8988T (cell line): ENCODE data around the gene RNF220.
"Not testable (repeated sequence)": the region's sequence is repeated elsewhere in the genome, so short reads cannot be mapped to it uniquely, and the experiment has no call there.

Experiments
- DNase-seq: peaks from one replicate; pipeline ENCODE4 v3.0.0; 2011

The RNF220 gene

DNA sequence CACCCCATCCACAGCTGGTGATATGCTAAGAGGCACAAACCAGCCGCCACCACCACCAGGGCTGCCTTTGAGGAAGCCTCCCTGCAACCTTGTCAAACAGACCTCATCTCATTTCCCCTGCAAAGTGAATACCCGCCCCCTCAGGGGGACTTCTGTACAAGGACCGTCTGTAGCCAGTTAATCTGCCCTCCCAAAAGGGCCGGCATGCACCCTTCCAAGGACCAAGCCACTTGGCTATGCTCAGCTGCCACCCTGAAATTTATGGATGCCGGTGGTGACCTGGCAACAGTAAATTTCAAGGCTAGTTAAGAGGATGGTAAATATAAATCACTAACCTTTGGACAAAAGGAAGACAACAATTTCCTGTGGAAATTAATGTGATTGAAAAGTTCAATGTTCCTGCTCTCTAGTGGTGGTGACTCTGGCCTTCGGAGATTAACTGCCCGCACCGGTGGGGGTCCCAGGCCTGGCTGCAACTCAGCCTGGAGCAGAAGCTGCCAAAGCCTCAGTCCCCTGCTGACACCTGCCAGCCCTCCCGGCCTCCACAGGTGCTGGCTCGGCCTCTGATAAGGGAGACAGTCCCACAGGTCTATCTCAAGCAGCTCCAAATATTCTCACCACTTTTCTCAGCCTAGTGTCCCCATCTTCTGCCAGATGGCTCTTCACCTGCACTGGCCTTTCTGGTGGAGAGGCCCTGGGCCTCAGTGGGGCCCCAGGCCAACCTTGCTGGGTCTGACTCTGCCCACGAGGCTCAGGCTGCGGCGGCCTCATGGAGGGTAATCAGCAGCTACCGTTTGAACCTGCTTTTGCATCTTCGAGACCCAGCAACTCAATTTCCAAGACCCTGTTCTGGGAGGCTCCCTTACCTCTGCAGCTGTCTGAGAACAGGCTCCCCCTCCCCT lies 257.0 kb downstream of the RNF220 start:
- DNase-seq: no peak

DNA sequence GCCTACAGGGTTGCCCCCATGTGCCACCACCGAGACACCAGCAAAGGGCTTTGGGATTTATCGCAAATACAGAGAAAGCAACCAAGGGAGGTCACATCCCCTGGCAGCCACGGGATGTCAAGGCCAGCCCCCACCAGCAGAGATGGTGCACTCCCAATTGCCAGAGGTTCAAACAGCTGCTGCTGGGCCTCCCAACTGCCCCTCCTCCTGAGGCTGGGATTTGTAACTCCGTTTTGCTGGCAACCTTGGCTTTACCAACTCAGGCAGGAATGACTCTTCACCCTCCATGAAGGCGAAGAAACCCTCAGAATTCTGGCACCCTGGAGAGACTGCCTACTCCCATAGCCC lies 257.6 kb downstream of the RNF220 start:
- DNase-seq: no peak

DNA sequence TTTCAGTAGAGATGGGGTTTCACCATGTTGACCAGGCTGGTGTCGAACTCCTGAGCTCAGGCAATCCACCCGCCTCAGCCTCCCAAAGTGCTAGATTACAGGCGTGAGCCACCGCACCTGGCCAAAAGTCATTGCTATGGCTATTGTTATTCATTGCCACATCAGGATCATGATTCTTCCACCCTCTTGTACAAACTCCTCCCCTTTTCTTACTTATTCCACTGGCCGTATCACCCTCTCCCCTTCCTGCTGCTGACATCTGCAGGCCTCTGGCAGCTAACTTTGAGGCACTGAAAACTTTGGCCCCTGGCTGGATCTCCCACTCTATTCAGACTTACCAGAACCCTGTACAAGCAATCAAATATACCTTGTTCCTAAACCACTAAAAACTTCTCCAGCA lies 258.4 kb downstream of the RNF220 start:
- DNase-seq: no peak

DNA sequence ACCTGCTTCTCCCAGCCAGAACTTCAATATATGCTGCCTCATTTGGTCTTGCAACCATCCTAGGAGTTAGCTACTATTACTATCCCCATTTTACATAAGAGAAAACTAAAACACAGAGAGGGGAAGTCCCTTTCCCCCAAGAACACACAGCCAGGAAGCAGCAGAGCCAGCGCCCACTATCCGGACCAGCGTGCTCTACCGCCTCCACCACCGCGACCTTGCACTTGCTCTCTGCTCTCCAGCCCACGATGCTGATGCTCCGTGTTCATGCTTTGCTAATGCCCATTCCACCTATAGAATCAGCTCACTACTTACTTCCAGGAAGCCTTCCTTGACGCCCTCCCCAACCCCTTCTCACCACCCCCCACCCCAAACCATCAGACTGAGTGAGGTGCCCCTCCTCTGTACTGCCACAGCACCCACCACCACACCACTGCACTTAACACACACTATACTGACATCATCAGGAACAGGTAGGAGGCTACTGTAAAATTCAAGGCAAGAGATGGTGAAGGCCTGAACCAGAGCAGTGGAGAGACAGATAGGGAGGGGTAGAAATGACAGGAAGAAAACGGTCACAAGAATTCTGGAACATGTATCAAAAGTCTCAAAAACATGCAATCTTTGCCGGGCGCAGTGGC lies 259.8 kb downstream of the RNF220 start:
- no peak for DNase-seq

DNA sequence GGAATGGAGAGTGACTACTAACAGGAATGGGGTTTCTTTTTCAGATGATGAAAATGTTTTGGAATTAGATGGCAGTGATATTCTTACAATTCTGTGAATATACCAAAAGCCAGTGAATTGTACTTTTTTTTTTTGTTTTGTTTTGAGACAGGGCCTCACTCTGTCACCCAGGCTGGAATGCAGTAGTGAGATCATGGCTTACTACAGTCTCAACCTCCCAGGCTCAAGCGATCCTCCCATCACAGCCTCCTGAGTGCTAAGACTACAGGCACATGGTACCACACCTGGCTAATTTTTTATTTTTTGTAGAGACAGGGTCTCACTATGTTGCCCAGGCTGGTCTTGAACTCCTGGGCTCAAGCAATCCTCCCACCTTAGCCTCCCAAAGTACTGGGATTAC lies 261.7 kb downstream of the RNF220 start:
- DNase-seq: not testable (repeated sequence)

DNA sequence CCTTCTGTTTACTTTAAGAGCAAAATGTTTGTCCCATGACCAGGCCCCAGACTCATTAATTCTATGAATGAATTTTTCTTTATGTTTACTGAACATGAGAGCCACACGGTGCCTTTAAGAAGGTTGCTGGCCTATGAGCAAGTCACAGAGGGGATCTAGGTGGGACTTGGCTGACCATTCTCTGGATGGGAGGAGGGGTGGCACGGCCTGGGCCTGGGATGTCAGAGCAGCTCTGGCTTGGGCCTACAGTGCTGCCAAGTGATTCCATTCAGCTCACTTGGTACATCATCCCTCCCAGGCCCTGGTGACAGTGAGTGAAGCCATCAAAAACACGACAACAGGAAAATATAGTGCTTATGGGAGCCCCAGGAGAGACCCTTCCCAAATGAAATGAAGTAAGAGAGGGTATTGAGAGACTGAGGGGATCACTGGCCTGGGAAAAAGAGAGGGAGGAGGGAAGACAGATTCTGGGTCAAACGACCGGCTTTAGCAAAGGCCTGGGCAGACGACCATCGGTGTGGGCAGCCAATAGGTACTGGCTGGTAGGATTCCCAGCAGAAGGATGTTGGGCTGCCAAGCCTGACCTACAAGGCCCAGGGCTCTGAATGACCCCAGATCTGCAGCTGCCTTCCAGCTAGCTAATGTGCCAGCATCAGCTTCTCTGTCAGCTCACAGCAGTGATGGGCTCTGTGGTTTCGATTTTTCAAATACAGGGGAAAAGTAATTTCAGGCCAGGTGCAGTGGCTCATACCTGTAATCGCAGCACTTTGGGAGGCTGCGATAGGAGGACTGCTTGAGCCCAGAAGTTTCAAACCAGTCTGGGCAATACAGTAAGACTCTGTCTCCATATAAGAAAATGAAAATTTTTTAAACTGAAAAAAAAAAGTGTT lies 265.9 kb downstream of the RNF220 start:
- no peak for DNase-seq

DNA sequence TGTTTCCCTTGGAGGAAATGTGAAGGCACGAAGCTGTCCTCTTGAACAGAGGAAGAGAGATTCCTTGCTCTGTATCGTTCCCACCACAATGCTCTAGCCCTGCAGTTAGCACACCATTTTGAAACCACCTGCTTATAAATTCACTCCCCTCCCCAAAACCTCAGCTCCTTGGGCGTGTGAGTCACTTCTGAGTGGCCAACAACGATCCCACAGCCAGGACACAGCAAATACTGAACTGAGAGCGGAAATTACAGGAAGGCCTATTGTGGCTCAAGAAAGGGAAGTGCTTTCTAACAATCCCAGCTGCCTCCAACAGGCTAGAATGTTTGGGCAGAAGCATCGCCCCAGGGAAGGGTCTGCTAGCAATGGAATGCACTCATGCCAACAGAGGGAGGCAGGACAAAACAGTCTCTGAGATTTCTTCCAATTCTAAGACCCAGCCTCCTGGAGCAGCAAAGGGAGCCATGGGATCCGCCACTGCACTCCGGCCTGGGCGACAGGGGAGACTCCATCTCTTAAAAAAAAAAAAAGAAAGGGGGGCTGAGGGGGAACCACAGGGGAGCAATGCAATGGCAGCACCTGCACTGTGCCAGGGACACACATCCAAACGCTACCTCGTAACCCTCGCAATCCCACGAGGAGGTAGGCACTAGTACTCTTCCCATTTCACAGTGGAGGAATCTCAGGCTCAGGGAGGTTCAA lies 267.4 kb downstream of the RNF220 start:
- no peak for DNase-seq

DNA sequence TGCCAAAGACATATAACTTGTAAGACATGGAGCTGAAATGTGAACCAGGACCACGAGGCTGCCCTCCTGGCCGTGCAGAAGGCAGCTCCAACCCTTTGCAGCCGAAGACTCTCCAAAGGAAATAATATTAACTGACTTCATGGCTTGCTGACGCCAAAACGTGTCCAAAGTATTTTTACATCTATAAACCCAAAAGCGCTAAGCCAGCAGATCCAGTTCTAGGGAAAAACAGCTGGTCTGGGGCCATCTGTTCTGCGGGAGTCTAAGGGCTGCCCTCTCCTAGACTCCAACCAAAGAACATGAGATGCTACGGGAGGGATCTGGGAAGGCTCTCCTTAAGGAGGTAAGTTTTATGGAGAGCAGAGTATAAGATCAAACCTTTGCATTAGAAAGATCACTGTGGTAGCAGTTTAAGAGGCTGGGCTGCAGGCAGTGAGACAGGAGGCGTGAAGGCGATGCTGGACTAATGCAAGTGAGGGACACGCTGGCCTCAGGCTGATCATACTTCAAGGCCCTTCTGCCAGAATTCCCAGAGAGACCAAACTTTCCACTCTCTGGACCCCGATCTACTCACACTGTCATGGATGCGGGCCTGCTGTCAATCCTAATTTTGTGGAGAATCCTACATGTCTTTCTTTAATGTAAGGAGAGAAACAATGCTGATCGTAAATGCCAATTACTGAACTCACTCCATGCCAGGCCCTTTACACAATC lies 268.1 kb downstream of the RNF220 start:
- no peak for DNase-seq

DNA sequence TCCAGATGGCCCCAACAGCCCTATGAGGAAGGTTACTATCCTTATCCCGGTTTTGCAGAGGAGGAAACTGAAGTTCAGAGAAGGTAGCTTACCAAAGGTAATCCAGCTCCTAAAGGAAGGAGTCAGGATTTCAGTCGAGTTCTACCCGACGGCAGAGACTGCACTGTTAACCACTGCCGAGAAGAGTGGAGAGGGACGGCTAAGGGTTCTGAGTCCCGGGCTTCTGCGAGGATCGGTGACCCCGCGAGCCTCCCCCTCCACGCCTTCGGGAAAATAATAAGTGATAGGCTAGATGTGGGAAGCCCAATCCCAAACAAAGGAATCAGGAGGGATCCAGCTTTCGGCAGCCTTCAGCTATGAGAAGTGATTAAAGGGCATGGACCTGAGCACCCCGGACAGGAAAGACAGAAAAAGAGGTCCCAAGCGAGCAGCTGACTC lies 268.6 kb downstream of the RNF220 start:
- DNase-seq: no peak

DNA sequence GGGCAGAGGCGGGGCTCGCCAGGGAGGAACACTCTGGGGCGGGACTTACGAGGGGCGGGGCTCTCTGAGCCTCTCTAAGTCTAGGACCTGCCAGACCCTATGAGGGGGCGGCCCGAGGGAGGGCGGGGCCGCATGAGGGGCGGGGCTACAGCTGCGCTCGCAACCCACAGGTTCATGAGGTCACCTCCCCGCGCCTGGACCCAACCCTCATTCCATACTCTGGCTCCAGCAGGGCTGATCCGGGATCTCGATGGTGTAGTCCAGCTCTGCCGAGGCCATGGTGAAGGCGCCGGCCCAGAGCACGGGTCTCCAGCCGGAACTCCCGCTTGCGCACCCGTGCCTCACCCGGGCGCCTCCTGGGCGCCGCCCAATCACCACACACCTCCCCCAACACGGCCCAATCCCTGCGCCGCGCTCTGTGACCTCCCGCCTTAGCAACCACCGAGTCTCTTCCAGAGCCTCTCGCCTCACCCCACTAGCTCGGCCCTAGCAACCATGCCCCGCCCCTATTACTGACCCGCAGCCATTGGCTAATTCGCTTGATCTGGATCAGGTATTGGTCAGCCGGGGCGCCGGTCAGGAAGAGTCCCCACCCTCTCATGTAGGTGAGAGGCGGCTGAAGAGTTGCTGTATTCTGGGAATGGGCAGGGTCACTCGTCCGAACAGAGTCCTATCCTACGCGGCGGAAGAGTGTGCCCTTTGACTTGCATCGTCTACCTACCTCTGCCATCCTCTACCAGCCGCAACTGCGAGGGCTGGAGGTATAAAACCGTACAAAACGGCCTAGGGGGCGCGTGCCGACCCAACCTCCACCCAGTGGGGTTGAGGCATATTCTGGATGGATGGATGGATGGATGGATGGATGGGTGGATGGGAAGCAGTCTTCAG lies 269.3 kb downstream of the RNF220 start, which contains the start of the genes ARMH1 and TMEM53:
TSS of gene ARMH1 (plus strand) at position 602 of the 888 bp plus-strand sequence. CDS start 14,984 bp downstream, outside the sequence.
TSS of gene TMEM53 (minus strand) at position 369 of the 888 bp plus-strand sequence. CDS start at position 279, 90 bp downstream.
- peak; percentile 67 for DNase-seq

DNA sequence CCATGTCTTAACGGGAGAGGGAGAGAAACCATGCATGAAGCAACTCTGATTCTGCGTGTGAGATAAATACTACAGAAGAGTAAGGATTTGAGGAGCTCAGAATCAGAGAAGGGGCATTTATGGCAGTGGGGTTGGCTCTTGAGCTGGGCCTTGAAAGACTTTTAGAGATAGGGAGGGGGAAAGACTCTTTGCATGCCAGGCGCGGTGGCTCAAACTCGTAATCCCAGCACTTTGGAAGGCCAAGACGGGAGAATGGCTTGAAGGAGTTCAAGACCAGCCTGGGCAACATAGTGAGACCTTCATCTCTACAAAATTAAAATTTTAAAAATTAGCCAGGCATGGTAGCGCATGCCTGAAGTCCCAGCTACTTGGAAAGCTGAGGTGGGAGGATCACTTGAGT lies 270.1 kb downstream of the RNF220 start:
- no peak for DNase-seq

DNA sequence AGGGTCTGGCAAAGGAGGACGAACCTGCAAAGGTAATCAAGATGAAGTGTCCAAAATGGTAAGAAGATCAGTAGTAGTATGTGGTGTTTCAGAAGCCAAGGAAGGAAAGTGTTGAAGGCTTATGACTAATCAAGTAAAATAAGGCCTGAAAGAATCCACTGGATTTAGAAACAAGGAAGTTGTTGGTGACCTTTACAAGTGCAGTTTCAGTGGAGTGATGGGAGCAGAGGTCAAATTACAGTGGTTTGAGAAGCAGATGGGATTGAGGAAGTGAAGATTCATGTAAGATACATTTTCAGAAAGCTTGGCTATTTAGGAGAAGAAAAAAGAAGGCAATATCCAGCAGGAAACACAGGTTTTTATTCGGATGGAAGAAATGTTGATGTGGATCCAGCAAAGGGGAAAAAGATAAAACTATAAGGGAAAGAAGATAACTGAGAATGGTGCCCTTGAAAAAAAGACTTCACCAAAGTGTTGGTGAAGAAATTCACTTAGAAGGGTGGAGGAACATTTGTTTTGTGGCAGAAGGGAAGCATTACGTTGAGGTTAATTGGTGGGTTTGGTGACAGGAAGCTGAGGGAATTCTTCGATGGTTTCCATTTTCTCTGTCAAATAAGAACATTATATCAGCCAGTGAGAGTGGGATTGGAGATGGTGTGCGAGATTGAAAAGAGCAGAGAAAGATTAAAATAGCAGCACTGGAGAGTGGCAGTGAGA lies 271.6 kb downstream of the RNF220 start:
- DNase-seq: no peak

DNA sequence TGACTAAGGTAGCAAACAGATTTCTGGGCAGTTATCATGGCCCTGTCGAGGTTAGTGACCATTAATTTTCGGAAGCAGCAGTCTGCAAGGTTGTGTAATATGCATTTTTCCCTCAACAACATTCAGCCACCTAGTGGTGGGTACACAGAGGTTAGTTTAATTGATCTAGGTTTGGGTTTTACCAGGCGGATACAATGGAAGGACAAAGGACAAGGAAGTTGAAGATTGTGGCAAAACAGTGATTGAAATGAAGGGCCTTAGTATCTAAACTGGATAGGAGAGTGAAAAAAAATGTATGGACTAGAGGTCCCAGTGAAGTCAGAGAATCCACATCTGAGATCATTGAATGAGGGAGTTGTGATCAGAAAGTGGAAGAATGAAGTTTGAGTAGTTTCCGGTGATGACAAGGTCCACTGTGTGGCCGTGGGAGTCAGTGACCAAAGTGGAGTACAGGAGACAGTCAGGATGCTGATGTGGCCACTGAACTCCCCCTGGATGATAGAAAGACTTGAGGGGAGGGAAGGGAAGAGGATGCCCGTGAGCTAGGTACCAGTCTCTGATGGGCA lies 272.2 kb downstream of the RNF220 start:
- peak; percentile 31 for DNase-seq

DNA sequence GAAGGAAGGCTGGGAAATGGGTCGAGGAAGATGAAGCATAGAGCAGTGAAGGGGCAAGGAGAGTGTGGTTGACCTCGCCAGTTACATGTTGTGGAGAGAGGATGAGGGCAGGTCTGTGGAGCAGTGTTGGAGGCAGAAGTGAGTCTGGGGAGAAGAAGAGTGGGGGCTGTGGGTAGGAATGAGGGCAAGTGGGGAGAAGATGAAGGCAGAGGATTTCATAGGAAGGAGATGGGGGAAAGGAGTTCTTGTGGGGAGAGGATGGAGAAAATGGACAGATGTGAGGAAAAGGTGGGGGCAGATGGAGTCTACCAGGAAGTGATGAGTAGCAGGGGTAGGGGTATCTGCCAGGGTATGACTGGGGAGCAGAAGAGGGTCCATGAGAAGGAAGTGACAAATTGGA lies 273.1 kb downstream of the RNF220 start:
- no peak for DNase-seq

DNA sequence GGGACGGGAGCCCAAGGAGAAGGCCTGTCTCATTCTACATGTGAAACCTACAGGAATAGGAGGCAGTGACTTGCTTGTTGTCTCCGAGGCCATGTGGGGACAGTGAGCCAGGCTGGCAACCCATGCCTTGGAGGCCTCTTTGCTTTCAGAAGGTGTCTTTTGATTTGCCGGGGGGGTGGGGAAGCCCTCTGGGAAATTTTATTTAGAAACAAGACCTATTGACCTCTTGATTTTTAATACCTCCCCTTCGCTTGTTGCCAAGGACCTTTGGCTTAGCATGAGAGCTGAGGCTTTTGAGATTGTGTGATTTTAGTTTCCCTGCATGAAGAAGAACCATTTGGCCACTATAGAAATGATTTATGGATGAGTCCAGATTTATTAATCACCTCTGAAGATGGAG lies 273.6 kb downstream of the RNF220 start:
- no peak for DNase-seq

DNA sequence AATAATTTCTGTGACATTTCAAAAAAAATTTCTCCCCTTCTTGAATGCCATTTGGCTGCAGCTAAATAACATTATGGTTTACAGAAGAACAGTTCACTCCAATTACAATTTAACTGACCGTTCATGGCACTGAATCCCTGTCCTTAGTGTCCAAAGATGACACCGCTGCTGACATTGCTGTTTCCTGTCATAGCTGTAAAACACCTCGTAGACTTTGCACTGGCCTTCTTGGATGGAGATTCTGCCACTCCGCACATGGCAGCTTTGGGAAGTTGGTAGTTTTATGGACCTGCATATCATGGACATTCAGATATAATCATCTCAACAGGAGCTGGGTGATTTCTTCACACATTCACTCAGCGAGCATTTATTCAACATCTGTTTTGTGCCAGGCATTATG lies 274.4 kb downstream of the RNF220 start:
- DNase-seq: no peak

DNA sequence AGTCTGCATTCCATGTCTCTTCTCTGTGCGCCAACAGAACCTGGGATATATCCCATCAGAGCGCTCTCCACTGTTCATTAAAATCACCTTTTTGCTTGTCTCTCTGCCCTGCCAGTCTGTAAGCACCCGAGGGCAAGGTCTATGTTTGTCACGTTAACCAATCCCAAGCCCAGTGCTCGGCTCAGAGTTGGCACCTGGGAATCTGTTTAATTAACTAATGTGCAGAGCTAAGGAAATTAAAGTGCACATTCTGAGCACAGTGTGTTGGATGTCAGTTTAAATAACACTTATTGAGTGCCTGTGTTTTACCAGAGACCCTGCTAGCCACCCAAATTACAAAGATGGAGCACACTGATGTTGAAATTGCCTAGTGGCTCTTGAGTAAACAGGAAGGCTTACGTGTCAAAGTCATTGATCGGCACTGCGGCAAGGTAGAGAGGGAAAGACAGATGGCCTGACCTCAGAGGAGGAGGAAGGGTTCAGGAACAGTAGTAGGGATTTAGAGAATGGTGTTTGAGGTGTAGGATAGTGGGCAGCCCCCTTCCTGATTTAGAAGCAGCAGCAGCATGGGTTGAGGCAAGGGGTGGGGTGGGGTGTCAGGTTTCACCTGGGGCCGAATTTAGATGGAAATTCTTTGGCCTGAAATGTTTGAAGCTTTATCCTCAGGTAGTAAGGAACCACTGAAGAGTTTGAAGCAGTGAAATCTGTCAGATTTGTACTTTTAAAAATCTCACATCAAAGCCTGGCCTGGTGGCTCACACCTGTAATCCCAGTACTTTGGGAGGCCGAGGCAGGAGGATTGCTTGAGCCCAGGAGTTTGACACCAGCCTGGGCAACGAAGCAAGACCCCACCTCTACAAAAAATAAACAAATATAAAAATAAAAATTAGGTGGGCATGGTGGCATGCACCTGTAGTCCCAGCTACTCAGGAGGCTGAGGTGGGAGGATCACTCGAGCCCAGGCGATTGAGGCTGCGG lies 277.1 kb downstream of the RNF220 start:
- no peak for DNase-seq

DNA sequence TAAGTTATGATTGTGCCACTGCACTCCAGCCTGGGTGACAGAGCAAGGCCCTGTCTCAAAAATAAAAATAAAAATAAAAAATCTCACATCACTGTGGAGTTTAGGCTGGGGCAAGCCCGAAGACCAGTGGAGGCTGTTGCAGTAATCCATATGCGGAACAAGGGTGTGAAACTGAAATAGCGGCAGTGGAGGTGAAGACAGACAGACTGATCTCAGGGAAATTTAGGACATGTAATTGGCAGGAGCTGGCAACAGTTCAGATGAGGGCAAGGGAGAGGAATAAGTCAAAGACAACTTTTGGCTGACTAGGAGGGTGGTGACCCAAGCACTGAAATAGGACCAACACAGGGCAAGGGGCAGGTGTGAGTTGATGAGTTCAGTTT lies 277.8 kb downstream of the RNF220 start:
- DNase-seq: no peak
